Activated CD8-positive, alpha-beta memory T cell treated with anti-CD3 and anti-CD28 coated beads, Interleukin-2, amount 50 U/mL, for 24 hours (primary cell): ENCODE data around the gene INSIG2.
A peak's percentile ranks its signal among the peaks of the same experiment; 100 is the strongest.

ENCODE experiments used
- DNase-seq: peaks from one replicate; pipeline ENCODE4 v3.0.0-alpha.2; 2020; ENCODE audit errors: extremely low read depth

INSIG2 gene

GRCh38 chr2:118088051-118089024 is at the start of gene INSIG2:
INSIG2 (plus strand) TSS chr2:118088471; CDS start chr2:118096557, 8,086 bp downstream.
- peak; percentile 81 for DNase-seq

GRCh38 chr2:118040891-118041290 is 47.4 kb upstream of the INSIG2 start:
- DNase-seq = no peak

GRCh38 chr2:118044103-118044716 is 44.1 kb upstream of the INSIG2 start:
- no peak for DNase-seq

- no peak for DNase-seq
These were observed 43.4 kb upstream of the INSIG2 start for GRCh38 chr2:118044854-118045253.

- no peak for DNase-seq
These were observed 43.0 kb upstream of the INSIG2 start for GRCh38 chr2:118045286-118045685.

- no peak for DNase-seq
These were observed 41.5 kb upstream of the INSIG2 start for GRCh38 chr2:118046634-118047210.

GRCh38 chr2:118047380-118047826 is 40.9 kb upstream of the INSIG2 start:
- no peak for DNase-seq

- DNase-seq = no peak
These were observed 39.9 kb upstream of the INSIG2 start for GRCh38 chr2:118048401-118048800.

GRCh38 chr2:118049140-118049815 is 39.0 kb upstream of the INSIG2 start:
- no peak for DNase-seq

GRCh38 chr2:118049816-118050140 is 38.5 kb upstream of the INSIG2 start:
- DNase-seq = no peak

- DNase-seq = no peak
These were observed 37.9 kb upstream of the INSIG2 start for GRCh38 chr2:118050386-118050785.

GRCh38 chr2:118050974-118051373 is 37.3 kb upstream of the INSIG2 start:
- DNase-seq = no peak

- no peak for DNase-seq
These were observed 36.4 kb upstream of the INSIG2 start for GRCh38 chr2:118051826-118052358.

- no peak for DNase-seq
These were observed 35.8 kb upstream of the INSIG2 start for GRCh38 chr2:118052474-118052873.

- no peak for DNase-seq
These were observed 34.6 kb upstream of the INSIG2 start for GRCh38 chr2:118053681-118054080.

- no peak for DNase-seq
These were observed 33.9 kb upstream of the INSIG2 start for GRCh38 chr2:118054213-118055008.

GRCh38 chr2:118055512-118056164 is 32.6 kb upstream of the INSIG2 start:
- no peak for DNase-seq

GRCh38 chr2:118056165-118056534 is 32.1 kb upstream of the INSIG2 start:
- no peak for DNase-seq

- DNase-seq = no peak
These were observed 31.5 kb upstream of the INSIG2 start for GRCh38 chr2:118056801-118057200.

- DNase-seq = no peak
These were observed 29.3 kb upstream of the INSIG2 start for GRCh38 chr2:118058951-118059350.
